ENCODE results near the gene EEF1G.
"Not testable (repeated sequence)": the region's sequence is repeated elsewhere in the genome, so short reads cannot be mapped to it uniquely, and the experiment has no call there.

Gene EEF1G

GRCh38 chr11:62603776-62604299 lies 30.1 kb upstream of the EEF1G start:
- no peak for DNase-seq (ENCODE audit: low spot score)

GRCh38 chr11:62603072-62603408 lies 29.3 kb upstream of the EEF1G start:
- no peak for DNase-seq (ENCODE audit: low spot score)

GRCh38 chr11:62602141-62603071 lies 28.7 kb upstream of the EEF1G start:
- DNase-seq (ENCODE audit: low spot score), result no peak

GRCh38 chr11:62601372-62602140 lies 27.9 kb upstream of the EEF1G start, which contains the start of gene MTA2:
MTA2 (minus strand) TSS chr11:62601865; CDS start chr11:62601450, 415 bp downstream.
- DNase-seq (ENCODE audit: low spot score), result peak; percentile 99

- peak; percentile 33 for DNase-seq (ENCODE audit: low spot score)
Measured at GRCh38 chr11:62601122-62601371, 27.4 kb upstream of the EEF1G start.

- no peak for DNase-seq (ENCODE audit: low spot score)
Measured at GRCh38 chr11:62600367-62601121, 26.9 kb upstream of the EEF1G start.

- no peak for DNase-seq (ENCODE audit: low spot score)
Measured at GRCh38 chr11:62599901-62600300, 26.2 kb upstream of the EEF1G start.

- DNase-seq (ENCODE audit: low spot score), result peak; percentile 96
Measured at GRCh38 chr11:62599069-62599696, 25.5 kb upstream of the EEF1G start.

GRCh38 chr11:62595124-62595523 lies 21.4 kb upstream of the EEF1G start:
- DNase-seq (ENCODE audit: low spot score), result no peak

GRCh38 chr11:62593434-62594044 lies 19.8 kb upstream of the EEF1G start:
- DNase-seq (ENCODE audit: low spot score), result peak; percentile 72

GRCh38 chr11:62592989-62593421 lies 19.3 kb upstream of the EEF1G start:
- no peak for DNase-seq (ENCODE audit: low spot score)

- no peak for DNase-seq (ENCODE audit: low spot score)
Measured at GRCh38 chr11:62592146-62592815, 18.6 kb upstream of the EEF1G start.

GRCh38 chr11:62591448-62592145 lies 17.9 kb upstream of the EEF1G start, which contains the start of gene TUT1:
TUT1 (minus strand) TSS chr11:62591523; CDS start chr11:62591485, 38 bp downstream.
- peak; percentile 100 for DNase-seq (ENCODE audit: low spot score)

GRCh38 chr11:62588966-62589637 lies 15.4 kb upstream of the EEF1G start:
- DNase-seq (ENCODE audit: low spot score), result no peak

GRCh38 chr11:62585356-62585755 lies 11.7 kb upstream of the EEF1G start:
- not testable (repeated sequence) for DNase-seq (ENCODE audit: low spot score)

- DNase-seq (ENCODE audit: low spot score), result not testable (repeated sequence)
Measured at GRCh38 chr11:62581735-62582134, 8.0 kb upstream of the EEF1G start.

- no peak for DNase-seq (ENCODE audit: low spot score)
Measured at GRCh38 chr11:62580959-62581715, 7.4 kb upstream of the EEF1G start.

GRCh38 chr11:62579252-62579651 lies 5.6 kb upstream of the EEF1G start:
- no peak for DNase-seq (ENCODE audit: low spot score)

GRCh38 chr11:62578541-62578940 lies 4.8 kb upstream of the EEF1G start:
- no peak for DNase-seq (ENCODE audit: low spot score)
